IPS-NIHi7 (cell line): ENCODE measurements around the gene FAM9A.

Experiments used
- DNase-seq: peaks from one replicate; pipeline ENCODE4 v3.0.0; 2012; ENCODE audit warnings: mixed read lengths; ENCODE audit errors: extremely low spot score

FAM9A gene

DNA sequence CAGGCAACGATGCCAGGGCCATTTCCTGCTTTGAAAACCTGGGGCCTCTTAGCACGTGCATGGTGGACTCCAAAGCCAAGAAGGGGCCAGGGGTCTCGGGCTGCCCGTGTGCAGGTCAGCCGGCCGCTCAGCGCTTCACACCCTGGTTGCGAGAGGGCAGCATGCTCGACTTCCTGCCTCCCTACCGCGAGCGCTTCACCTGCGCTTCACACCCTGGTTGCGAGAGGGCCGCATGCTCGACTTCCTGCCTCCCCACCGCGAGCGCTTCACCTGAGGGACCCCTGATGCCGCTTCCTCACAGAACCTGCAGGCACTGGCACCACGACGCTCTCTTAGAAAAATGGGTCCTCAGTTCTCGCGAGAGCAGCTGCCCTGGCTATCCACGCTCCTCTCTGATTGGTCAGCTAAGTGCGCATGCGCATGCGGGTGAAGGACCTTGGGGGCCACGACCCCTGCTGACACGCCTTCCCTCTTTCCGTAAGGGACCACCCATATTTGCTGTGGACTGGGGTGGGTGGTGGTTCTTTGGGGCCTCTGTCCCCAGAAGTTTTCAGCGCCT lies at the start of gene FAM9A:
Gene FAM9A, minus strand, starts transcription at position 343 of the 559 bp plus-strand sequence. CDS start 1,212 bp downstream, outside the sequence.
- DNase-seq = no peak

DNA sequence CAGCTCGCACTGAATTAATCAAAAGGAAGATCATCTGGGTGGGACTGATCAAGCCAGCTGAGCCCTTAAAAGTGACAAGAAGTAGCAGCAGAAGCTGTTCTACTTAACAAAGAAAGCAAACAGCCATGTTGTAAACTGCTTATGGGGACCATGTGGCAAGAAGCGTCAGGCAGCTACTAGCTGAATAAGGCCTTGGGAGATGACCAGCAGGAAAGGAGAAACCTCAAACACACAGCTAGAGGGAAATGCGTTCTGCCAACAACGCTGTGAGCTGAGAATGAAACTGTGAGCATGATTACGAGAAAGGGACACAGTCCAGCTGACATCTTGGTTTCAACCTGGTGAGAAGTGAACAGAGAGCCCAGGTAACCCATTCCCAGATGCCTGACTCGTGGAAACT lies 49.3 kb upstream of the FAM9A start:
- no peak for DNase-seq

DNA sequence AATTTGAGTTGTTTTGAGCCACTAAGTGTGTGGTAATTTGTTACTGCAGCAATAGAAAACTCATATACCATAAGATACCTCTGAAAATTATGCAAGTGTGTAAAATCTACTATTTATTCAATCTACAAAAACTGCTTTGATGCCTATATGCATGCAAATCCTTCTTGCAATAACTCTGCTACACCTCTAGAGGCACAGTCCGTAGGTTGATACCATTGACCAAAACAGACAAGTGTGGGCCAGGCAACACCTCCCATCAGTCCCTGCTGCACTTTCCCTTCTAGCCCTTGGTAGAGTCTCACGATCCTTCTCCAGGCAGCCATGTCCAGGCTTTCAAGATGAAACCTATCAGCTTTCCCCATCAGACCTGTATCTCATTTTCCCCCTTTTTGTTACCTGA lies 48.8 kb upstream of the FAM9A start:
- DNase-seq = peak; percentile 27

DNA sequence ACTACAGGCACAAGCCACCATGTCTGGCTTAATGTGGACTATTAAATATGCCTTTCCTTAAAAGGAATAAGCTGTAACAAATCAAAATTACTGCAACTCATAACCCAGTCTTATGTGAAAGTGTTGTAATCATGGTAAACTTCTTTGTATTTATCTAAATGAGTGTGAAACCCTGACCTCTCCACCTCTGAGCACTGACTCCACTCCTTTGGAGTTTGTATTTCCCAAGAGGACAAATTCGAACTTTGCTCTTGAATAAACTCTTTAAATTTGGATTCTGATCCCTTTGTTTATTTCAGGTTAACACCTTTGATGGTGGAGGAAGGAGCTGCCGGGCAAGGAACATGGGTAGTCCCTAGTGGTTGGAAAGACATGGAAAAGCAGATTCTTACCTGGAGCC lies 48.3 kb upstream of the FAM9A start:
- DNase-seq = no peak

DNA sequence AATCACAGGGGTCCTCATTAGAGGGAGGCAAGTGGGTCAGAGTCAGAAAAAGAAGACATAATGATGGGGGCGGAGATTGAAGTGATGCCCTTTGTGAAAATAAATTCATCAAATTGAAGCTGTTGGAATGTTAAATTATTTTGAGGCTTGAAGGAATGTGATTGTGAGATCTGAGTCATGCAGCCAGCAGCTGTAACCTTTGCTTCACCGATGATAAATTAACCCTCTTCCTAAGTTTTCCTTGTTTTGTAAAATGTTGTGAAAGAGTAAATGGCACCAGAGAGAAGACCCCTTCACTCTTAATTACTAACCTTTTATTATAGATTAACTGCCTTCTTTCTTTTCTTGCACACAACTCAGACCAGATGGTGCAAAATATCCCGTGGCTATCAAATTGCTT lies 47.7 kb upstream of the FAM9A start:
- no peak for DNase-seq

DNA sequence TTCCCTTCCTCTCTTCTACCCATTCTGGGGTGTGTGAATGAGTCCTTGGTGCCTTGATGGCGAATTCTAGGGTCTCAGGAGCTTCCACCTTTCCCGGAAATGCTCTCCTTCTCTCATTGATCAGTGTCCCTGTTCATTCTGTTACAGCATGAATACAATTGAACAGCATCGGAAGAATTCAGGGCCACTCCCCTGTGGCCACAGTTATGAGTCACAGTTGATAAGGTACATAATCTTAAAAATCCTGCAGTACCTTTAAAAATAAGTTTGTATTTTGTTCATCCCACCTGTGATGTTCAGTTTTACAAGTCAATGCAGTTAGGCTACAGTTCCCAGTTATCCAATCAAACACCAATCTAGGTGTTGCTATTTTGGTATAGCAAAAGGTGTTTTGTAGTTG lies 47.3 kb upstream of the FAM9A start:
- DNase-seq = no peak

DNA sequence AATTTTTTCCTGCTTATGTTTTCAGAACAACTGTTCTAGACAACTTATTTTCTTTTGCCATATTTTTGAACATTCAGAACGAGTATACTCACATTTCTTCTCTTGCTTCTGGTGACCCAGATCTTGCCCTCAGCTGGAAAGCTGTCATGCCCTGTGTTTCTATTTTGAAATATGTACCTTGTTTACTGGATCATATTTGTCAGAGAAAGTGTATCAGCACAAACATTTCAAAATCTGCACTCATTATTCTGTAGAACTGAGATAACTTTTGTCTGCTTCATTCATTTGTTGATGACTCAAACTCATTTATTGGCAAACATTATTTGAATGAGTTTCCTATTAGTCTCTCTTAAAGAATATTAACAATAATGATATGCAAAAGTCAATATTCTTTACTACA lies 46.2 kb upstream of the FAM9A start:
- DNase-seq = no peak

DNA sequence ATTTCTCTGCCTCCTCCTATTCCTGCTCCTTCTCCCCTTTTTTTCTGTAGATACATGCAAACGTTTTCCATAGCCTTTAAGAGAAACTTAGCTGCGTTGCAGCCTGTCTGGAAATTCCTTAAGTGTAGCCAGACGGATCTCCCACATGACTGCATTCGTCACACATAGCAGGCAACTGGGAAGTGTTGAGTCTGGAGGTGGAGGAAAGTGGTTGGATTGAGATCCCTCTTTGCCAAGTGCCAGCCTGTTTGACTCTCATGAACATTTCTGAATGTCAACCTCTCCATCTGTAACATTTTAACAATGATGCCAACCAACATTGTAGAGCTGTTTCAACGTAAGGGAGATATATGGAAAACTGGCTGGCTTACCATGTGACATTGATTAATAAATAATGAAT lies 45.1 kb upstream of the FAM9A start:
- no peak for DNase-seq

DNA sequence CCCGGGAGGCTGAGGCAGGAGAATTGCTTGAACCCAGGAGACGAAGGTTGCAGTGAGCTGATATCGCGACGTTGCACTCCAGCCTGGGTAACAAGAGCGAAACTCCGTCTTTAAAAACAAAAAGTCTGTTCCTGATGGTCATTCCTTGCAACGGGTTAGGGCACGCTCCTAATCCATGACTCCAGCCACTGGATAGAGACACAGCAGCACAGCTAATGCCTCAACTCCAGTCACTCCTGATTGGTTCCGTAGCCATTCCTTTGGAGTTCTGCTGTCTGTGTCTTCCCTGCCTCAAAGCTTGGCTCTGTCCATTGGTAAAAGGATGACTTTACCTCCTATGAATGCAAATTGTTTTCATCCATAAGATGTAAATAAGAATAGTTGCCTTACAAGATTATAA lies 44.3 kb upstream of the FAM9A start:
- DNase-seq = no peak

DNA sequence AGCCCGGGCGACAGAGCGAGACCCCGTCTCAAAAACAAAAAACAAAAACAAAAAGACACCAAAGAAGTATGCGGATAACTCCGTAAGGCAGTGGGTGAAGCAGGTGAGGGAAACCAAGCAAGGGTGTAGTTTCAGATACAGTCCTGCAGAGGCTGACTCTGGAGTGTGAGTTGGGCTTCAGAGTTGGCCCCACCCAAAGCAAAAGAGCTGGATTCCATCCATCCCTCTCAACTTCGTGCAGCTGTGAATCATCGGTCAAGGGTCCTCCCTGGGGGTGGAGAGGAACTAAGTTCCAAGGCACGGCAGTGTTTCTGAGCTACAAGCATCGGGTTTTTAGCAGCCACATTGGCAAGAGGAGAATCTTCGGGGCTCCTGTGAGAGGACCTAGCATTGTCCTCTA lies 43.9 kb upstream of the FAM9A start:
- peak; percentile 31 for DNase-seq

DNA sequence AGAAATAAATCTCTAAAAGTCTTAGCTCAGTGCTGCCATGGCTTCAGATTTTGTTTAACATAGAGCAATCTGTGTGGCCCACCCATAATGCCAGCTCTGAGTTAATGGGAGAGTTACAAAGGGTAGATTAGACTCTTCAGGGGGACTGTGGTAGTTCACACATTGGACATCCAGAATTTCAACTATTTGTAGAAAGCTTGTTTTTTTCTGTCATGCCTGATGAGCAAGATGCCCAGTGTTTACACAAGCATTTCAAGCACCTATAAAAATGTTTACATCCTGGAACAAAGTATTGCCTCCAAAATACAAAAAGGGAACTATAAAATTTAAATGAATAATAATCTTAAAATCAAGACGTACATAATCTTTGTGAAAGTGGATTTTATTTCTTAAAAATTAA lies 43.0 kb upstream of the FAM9A start:
- DNase-seq = no peak

DNA sequence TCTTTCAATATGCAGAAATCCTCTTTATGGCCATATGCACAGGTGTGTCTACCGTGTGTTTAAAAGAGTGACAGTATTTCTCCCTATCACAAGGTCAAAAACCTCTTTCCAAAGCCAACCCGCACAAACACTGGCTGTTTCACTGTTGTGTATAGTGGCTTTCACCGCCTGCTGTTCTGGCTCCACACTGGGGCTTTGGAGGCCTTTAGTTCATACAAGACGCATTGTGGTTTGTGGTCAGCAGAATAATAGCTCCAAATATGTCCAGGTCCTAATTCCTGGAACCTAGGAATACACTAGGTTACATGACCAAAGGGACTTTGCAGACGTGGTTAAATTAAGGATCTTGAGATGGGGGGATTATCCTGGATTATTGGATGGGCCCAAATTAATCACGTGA lies 40.7 kb upstream of the FAM9A start:
- DNase-seq = no peak

DNA sequence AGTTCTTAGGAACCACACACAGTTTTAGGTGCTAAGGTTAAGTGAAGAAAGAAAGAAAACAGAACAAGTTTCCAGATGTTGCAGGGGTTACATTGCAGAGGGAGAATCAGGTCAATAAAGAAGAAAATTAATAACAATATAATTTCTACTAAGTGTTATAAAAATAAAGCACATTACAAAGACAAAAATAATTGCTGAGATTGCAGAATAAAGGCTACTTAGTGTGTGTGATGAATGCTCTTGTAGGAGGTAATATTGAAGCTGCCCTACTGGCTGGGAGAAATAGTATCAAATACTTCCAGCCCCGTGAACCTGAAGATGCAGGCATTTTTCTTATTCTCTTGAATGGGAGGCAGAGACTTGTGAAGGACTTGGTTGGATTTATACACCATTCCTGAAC lies 33.2 kb upstream of the FAM9A start:
- no peak for DNase-seq

DNA sequence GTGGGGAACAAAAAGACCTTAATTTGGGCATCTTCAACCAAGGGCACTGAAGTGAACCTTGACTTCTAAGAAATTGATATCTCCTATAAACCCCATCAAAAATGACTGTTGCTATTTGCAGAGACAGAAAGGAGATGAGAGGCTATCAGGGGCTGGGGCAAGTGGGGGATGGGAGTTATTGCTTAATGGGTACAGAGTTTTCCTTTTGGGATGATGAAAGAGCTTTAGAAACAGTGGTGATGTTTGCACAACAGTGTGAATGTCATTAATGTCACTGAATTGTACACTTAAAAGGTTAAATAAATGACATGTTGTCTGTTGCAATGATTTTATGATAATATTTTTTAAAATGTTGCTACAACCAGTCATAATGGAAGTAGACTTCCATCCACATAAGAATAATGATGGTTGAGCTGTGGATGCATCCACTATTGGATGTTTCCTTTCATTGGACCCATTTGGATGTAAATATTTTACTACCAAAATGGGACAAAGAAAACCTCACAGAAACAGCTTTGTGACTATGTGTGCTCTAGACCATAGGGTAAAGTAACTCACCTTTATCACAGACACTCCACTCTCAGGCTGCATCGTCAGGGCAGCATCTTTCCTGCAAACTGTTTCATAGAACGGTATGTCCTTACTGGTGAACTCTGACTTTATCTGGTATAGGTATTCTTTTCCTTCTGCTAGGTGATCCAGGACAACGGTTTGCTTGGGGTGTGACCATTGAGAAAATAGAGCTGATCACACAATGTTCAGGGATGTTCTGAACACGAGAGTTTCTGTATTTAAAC lies 31.6 kb upstream of the FAM9A start:
- no peak for DNase-seq

DNA sequence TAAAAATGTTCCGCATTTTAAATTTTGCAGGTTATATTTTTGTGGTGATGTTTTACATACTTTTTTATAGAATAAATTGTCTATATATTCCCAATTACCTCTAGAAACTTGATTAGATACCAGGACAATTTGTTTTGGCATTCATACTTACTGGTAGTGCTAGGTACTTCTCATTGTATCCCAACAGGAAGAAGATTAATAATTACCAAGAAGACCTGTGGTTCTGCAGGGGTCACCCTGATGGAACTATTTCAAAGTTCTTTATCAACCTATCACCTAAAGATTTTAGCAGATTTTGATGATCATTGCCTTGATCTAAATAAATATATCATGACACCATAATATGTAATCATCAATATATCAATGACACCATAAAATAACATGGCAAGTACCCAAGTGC lies 22.5 kb upstream of the FAM9A start:
- DNase-seq = no peak

DNA sequence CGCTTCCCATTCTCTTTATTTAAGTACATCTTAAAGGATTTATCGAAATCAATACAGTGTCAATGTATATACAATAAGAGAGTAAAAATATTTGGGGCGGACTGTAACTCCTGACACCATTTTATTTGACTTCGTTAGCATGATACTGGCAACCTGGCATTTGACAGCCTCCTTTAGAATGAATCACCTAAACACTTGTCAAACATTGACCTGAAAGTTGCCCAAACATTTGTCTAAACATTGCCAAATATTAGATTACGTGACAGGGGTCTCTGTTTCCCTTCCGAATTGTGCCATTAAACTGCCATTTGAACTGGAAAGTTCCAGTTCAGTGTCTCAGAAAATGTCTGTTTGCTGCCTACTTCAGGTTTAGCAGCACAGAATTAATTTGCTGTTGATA lies 20.8 kb upstream of the FAM9A start:
- no peak for DNase-seq

DNA sequence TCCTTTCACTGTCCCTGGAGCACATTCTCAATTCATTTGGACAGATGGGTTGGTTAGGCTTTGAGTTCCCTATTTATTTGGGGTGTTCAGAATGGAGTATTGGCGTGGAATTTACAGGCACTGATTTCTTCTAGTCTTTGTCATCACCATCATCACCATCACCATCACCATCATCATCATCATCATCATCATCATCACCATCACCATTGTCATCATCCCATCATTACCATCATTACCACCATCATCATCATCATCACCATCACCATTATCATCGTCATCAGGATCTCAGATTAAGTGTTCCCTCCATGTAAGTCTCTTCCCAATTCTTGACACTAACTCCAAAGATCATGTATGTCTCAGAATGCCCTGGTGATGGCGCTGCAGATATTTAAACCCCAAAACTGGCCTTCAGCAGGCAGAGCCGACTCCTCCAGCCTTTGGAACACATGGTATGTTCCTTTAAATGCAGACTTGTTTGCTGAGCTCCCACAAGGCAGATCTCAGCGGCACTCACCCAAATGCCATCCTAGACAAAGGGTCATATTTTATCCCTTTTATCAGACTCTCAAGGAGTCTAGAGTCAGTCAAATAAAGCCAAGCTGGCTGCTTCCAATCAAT lies 19.8 kb upstream of the FAM9A start:
- peak; percentile 55 for DNase-seq

DNA sequence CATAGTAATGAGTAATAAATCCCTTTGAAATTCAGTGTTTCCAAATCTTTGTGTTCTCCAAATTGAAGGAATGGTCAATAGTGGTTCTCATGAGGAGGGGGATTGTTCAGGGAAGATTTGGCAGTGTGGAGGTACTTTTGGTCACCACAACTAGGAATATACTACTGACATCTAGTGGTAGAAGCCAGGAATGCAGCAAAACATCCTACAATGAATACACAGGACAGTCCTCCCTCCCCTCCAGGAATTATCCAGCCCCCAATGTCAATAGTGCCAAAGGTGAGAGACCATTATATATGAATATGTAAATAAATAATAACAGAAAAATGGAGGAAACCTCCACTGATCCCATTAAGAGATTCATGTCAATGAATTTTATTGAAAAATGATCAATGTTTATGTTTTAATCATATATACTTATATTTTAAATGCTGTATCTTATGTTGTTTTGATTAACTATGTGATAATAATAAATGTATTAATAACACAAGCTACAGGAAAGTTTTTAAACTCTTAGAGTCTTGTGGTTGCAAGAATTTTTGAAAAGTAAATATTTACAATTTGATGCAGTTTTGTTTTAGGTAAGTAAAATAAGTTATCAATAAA lies 14.4 kb upstream of the FAM9A start:
- peak; percentile 78 for DNase-seq

DNA sequence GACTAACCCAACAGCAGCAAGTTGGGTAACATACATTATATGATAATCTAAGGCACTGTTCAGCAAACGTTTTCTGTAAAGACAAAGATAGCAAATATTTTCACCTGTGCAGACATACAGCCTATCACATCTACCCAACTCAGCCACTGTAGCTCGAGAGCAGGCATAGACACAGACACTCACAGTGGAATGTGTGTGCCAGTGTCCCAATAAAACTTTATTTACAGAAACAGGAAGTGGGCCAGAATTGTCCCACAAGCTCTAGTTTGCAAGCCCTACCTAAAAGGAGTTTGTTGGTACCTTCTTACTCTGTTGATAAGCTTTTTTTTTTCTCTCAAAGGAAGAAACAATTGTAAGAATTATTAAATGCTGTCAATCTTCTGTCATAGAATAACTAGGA lies 11.9 kb upstream of the FAM9A start:
- no peak for DNase-seq

DNA sequence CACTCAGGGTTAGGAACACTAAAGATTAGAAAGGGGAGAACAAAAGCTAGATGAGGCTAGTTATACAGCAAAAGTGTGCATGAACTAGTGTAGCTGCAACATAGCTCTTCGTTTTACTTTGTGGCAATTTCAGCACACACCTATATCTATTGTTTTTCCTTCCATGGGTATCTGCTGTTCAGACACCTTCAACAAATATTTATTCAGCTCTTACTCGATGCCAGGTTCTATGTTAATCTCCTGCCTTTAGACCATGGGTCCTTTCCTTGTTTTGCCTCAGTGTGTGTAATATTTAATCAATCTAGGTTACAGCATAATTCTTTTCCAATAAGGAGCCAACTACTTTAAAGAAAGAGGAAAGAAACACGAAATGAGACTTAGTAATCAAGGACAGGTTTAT lies 10.4 kb upstream of the FAM9A start:
- DNase-seq = no peak

DNA sequence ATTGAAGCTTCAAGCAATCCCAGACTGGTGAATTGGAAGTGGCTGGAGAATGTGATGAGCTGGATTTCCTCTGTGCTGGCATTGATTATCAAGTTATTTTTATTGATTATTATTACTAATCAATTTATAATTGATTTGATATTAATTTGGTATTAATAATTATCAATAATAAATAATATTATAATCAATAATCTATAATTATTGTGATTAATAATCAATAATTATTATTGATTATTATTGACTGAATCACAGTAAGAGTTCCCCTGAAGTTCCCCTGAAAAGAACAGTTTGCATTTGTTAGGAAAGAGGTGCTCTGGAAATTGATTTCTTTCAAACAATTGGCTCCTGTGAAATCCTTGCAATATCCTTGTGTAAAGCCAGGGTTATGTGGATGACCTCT lies 7.5 kb upstream of the FAM9A start:
- no peak for DNase-seq

DNA sequence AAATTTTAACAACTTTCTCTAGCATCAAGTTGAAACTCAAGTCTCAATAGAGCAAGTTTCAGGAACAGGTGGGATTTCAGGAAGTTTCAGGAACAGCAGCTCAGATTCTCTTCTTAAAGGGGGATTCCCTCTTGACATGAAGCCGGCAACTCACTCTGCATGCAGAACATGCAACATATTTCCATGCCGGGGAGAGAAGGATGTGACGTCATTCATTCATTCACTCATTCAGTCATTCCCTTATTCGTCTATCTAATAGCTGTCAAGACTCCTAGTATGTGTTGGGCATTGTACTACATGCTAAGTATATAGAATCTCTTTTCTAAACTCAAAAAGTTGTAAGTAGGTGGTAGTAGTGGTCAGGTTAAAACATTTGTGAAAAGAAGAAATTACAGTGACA lies 4.8 kb upstream of the FAM9A start:
- no peak for DNase-seq

DNA sequence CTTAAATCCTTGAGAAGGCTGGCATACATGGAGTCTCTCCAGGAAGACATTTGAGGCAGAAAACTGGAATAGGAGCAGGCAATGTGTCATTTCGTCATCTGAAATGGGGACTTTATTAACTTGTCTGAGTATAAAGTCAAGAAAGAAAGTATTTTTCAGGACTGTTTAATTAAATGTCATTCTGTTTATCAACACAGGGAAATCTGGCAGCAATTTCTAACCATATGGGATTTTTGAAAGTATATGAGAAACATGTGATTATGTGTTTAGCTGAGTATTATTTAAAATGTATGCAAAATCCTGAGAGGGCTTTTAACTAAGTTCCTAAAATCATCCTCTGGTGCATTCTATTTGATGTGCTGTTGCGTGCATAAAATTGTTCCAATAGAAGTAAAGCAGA lies 3.9 kb upstream of the FAM9A start:
- no peak for DNase-seq
